Endothelial cell of umbilical vein (primary cell): ENCODE results near the gene SAMD5. TPM values are rescaled to one million over a fixed set of nuclear protein-coding genes. Genes with fewer than 3 reads are reported as not detected.

Source experiments
- BruUV-seq: library from RNA; stranded (reverse); fragments of 400-500 nt; replicated peaks from 2 replicates; lab custom pipeline; 2021; lab: Mats Ljungman, UMichigan
- CTCF ChIA-PET: fragments of 300-600, 350-600 bp; sonication (Branson Sonifier 250); formaldehyde crosslinking; loops from one replicate; lab custom pipeline; 2021; ENCODE audit warnings: antibody characterized with exemption, inconsistent platforms; lab: Charles Lee
- POLR2A ChIA-PET: fragments of 300-600, 350-600 bp; sonication (Branson Sonifier 250); formaldehyde crosslinking; loops from one replicate; lab custom pipeline; 2021; ENCODE audit warnings: antibody characterized with exemption, inconsistent platforms; lab: Charles Lee
- DNase-seq: peaks from one replicate; pipeline ENCODE4 v3.0.0-alpha.2; 2011; ENCODE audit warnings: low read depth, low spot score
- FAIRE-seq: peaks from 2 replicates; lab custom pipeline; 2011; peaks lifted over from hg19 to GRCh38; lab: Jason Lieb, UNC
- H2AFZ ChIP-seq: 2 replicates; pipeline ENCODE4 v1.6.0; 2012; ENCODE audit warnings: low read depth, low read length, control low read depth, inconsistent platforms
- H3K27ac ChIP-seq: 2 replicates; pipeline ENCODE4 v1.5.1; 2011; ENCODE audit warnings: low read depth, mild to moderate bottlenecking, control low read depth, low read length, moderate library complexity; ENCODE audit not compliant: insufficient read depth
- H3K27me3 ChIP-seq, 2 experiments: 2 replicates each; pipeline versions ENCODE4 v1.6.0 to v1.6.1; 2011; ENCODE audit warnings: low read length in 2 of 2, mixed read lengths in 1 of 2; ENCODE audit not compliant: control insufficient read depth in 2 of 2, insufficient read depth in 2 of 2
- H3K36me3 ChIP-seq, 2 experiments: 2 replicates in 1 of 2; 3 replicates in 1 of 2; pipeline ENCODE4 v1.5.1; 2011; ENCODE audit warnings: low read length in 2 of 2, mild to moderate bottlenecking in 1 of 2, moderate library complexity in 1 of 2; ENCODE audit not compliant: control insufficient read depth in 2 of 2, insufficient read depth in 2 of 2; ENCODE audit errors: extremely low read depth in 1 of 2
- H3K4me1 ChIP-seq: 3 replicates; pipeline ENCODE4 v1.5.1; 2011; ENCODE audit warnings: mild to moderate bottlenecking, low read length; ENCODE audit not compliant: control insufficient read depth, insufficient read depth; ENCODE audit errors: extremely low read depth
- H3K4me2 ChIP-seq: 2 replicates; pipeline ENCODE4 v1.6.1; 2011; ENCODE audit warnings: low read length, control low read depth, mixed read lengths; ENCODE audit not compliant: insufficient read depth
- H3K4me3 ChIP-seq, 3 experiments: fragments of 200-600 bp in 1 of 3; sonication (generic), shearing (Covaris generic) in 1 of 3; replicated peaks in 1 of 3; 2 replicates each; pipeline ENCODE4 v1.5.1; 2011 to 2016; ENCODE audit warnings: control low read depth in 3 of 3, low read length in 3 of 3, mild to moderate bottlenecking in 2 of 3, inconsistent platforms in 1 of 3, low read depth in 1 of 3, moderate library complexity in 1 of 3; ENCODE audit not compliant: insufficient read depth in 1 of 3
- H3K79me2 ChIP-seq: 2 replicates; pipeline ENCODE4 v1.6.0; 2012; ENCODE audit warnings: low read length, inconsistent platforms; ENCODE audit not compliant: control insufficient read depth, insufficient read depth
- H3K9ac ChIP-seq: replicated peaks from 2 replicates; pipeline ENCODE3; 2011; ENCODE audit warnings: low read length, control low read depth; ENCODE audit not compliant: insufficient read depth; ENCODE audit errors: extremely low read depth
- H3K9me1 ChIP-seq: replicated peaks from 3 replicates; pipeline ENCODE4 v1.6.0; 2011; ENCODE audit warnings: mild to moderate bottlenecking, low read length; ENCODE audit not compliant: control insufficient read depth, insufficient read depth; ENCODE audit errors: extremely low read depth
- H3K9me3 ChIP-seq: replicated peaks from 2 replicates; pipeline ENCODE4 v1.5.1; 2012; ENCODE audit warnings: low read length, inconsistent platforms; ENCODE audit not compliant: control insufficient read depth, insufficient read depth
- H4K20me1 ChIP-seq: replicated peaks from 2 replicates; pipeline ENCODE3; 2011; ENCODE audit warnings: mild to moderate bottlenecking, low read length; ENCODE audit not compliant: control insufficient read depth, insufficient read depth; ENCODE audit errors: extremely low read depth
- EZH2 ChIP-seq: IDR thresholded peaks from 2 replicates; pipeline ENCODE4 v1.6.1; 2012; ENCODE audit warnings: borderline replicate concordance, low read depth, mild to moderate bottlenecking, moderate library complexity, low read length, inconsistent platforms; ENCODE audit not compliant: severe bottlenecking
- FOS ChIP-seq: IDR thresholded peaks from 2 replicates; pipeline ENCODE4 v1.6.1; 2011; ENCODE audit warnings: mild to moderate bottlenecking, low read length, moderate library complexity, borderline replicate concordance; ENCODE audit not compliant: insufficient read depth
- GATA2 ChIP-seq: IDR thresholded peaks from 2 replicates; pipeline ENCODE4 v1.7.0; 2011; ENCODE audit warnings: low read depth, mild to moderate bottlenecking, moderate library complexity, mixed read lengths, low read length; ENCODE audit not compliant: insufficient read length, insufficient read depth
- JUN ChIP-seq: IDR thresholded peaks from 2 replicates; pipeline ENCODE4 v1.6.1; 2011; ENCODE audit warnings: borderline replicate concordance, low read depth; ENCODE audit not compliant: insufficient read length, insufficient read depth
- MYC ChIP-seq: IDR thresholded peaks from one replicate; pipeline ENCODE4 v1.6.1; 2011; ENCODE audit warnings: mild to moderate bottlenecking, low read depth, low read length
- POLR2A ChIP-seq: IDR thresholded peaks from 2 replicates; pipeline ENCODE4 v1.6.1; 2012; ENCODE audit warnings: low read depth, mild to moderate bottlenecking, control low read depth, low read length
- POLR2AphosphoS5 ChIP-seq: IDR thresholded peaks from 2 replicates; pipeline ENCODE4 v1.6.1; 2012; ENCODE audit warnings: low read depth, mild to moderate bottlenecking, control low read depth, low read length, moderate library complexity; ENCODE audit not compliant: insufficient read depth
- dilution Hi-C: fragments of 300-500 bp; cut with MboI; formaldehyde crosslinking; loops from one replicate; pipeline ENCODE4 v1.15.0; 2019; ENCODE audit warnings: low sequenced_read_pairs; ENCODE audit not compliant: extremely low pct_ligation_motif_present
- intact Hi-C: fragments of 100-400 bp; cut with micrococcal nuclease; formaldehyde crosslinking; loops from one replicate; pipeline ENCODE4 v1.10.0; 2022
- polyA plus RNA-seq, 4 experiments: library from polyadenylated mRNA; depleted of rRNA in 3 of 4; stranded (reverse) in 3 of 4; unstranded in 1 of 4; fragments of >200 nt; gene quantifications; 2 replicates each; pipeline versions ENCODE4 v1.2.1 to v1.2.3, GENCODE V29; 2011 to 2012; ENCODE audit warnings: missing spikeins in 1 of 4
- total RNA-seq: library from RNA; stranded (reverse); gene quantifications from 2 replicates; pipeline ENCODE4 v1.2.3, GENCODE V29; 2021
- TF ChIP-seq, protein P1 (sequence below): IDR thresholded peaks from 2 replicates; pipeline ENCODE4 v1.6.1; 2011; ENCODE audit not compliant: insufficient read depth, insufficient read length
- TF ChIP-seq, protein P2 (sequence below), 2 donors: IDR thresholded peaks; 1 replicate in 1 of 2; 2 replicates in 1 of 2; pipeline ENCODE4 v1.5.1; 2011; ENCODE audit warnings: low read length in 2 of 2, mild to moderate bottlenecking in 2 of 2, moderate library complexity in 2 of 2, control low read depth in 1 of 2, inconsistent platforms in 1 of 2, low read depth in 1 of 2; ENCODE audit not compliant: insufficient read depth in 1 of 2; ENCODE audit errors: extremely low read depth in 1 of 2

SAMD5 gene
- total and polyA plus RNA-seq, 2 donors (not counting 3 experiments of a cell fraction or from before 2014, with no cell fraction given), result 0.75 to 6.9 TPM

DNA sequence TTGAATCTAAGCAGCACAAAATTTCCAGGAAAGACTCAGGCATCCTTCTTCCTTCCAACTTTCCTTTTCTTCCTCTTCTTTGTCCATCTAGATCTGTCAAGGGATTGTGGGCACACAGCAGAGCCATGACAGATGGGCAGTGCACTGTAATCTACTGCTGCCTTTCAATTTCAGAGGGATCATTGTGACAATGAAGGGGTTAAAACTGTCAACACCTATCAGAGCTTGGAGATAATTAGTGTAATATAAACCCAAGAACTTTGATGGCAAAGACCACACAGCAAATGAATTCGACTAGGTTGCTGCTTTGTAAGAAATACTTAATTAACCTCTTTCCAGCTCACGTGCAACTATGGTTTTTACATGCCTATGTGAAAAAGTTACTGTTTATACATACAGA is 55.0 kb downstream of the SAMD5 start:
- ChIA-PET CTCF (no interaction called here), POLR2A (no interaction called here)
- no peak for TF ChIP-seq FOS
- no peak for TF ChIP-seq EZH2
- no peak for TF ChIP-seq GATA2
- TF ChIP-seq POLR2AphosphoS5, result no peak
- TF ChIP-seq JUN, result no peak
- TF ChIP-seq, protein P1, sequence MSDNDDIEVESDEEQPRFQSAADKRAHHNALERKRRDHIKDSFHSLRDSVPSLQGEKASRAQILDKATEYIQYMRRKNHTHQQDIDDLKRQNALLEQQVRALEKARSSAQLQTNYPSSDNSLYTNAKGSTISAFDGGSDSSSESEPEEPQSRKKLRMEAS, result no peak
- no peak for TF ChIP-seq MYC
- TF ChIP-seq, protein P2, sequence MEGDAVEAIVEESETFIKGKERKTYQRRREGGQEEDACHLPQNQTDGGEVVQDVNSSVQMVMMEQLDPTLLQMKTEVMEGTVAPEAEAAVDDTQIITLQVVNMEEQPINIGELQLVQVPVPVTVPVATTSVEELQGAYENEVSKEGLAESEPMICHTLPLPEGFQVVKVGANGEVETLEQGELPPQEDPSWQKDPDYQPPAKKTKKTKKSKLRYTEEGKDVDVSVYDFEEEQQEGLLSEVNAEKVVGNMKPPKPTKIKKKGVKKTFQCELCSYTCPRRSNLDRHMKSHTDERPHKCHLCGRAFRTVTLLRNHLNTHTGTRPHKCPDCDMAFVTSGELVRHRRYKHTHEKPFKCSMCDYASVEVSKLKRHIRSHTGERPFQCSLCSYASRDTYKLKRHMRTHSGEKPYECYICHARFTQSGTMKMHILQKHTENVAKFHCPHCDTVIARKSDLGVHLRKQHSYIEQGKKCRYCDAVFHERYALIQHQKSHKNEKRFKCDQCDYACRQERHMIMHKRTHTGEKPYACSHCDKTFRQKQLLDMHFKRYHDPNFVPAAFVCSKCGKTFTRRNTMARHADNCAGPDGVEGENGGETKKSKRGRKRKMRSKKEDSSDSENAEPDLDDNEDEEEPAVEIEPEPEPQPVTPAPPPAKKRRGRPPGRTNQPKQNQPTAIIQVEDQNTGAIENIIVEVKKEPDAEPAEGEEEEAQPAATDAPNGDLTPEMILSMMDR (IDR thresholded peaks at IDR 0.05; ENCODE audit: extremely low read depth in 1 of 2, insufficient read depth in 1 of 2, low read depth in 1 of 2, low read length in 2 of 2), result no peak
- TF ChIP-seq POLR2A, result no peak
- no peaks in the 10 kb centered on the region for H3K27me3 ChIP-seq
- H3K4me1 ChIP-seq, result peaks cover 7% of the 10 kb centered on the region
- H3K9me3 ChIP-seq, result no peaks in the 10 kb centered on the region
- FAIRE-seq (no peak), DNase-seq (no peak)
- no peaks in the 10 kb centered on the region for H3K36me3 ChIP-seq
- intact Hi-C loops, result no loop called here
- no peak overlapping the region for H2AFZ ChIP-seq
- H3K27ac ChIP-seq, result no peak overlapping the region
- no peaks in the 10 kb centered on the region for H3K79me2 ChIP-seq
- H3K9ac ChIP-seq, result no peak overlapping the region
- H4K20me1 ChIP-seq, result no peaks in the 10 kb centered on the region
- dilution Hi-C loops, result no loop called here
- no peak overlapping the region for H3K4me3 ChIP-seq
- BruUV-seq, result no TSS peak
- no peak overlapping the region for H3K4me2 ChIP-seq
- H3K9me1 ChIP-seq, result no peaks in the 10 kb centered on the region
